ENCODE results near the gene BTC.
"Not testable (repeated sequence)": the region's sequence is repeated elsewhere in the genome, so short reads cannot be mapped to it uniquely, and the experiment has no call there.

BTC gene, protein sequence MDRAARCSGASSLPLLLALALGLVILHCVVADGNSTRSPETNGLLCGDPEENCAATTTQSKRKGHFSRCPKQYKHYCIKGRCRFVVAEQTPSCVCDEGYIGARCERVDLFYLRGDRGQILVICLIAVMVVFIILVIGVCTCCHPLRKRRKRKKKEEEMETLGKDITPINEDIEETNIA

DNA sequence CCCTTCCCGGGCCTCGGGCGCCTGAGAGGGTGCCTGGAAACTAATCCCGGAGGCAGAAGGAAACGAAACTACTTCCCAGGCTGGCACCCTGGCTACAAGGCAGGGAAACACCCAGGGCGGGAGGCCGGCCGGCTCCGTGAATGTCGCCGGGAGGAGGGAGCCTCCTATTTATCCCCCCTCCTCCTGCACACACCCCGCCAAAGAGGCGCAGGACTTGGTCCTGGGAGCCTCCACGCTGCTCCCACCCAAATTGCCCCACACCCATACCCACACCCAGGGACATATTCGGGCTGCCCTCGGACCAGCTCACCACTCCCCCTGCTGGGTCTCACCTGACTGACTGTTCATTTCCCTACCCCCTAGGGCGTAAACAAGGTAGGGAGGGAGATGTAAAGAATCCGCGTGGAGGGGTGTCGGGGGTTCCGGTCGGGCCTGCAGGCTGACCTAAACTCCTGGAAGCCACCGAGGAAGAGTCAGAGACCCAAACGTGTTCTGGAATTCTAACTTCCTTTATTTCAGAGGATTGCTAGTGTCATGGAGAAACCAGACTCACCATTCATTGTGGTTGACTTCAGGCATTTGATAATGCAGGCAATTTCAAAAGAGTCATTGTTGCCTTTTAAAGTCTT is at the start of gene BTC:
Gene BTC (minus strand): TSS at position 142 of the 629 bp plus-strand sequence. CDS start 198 bp downstream, outside the sequence.
- no peak for DNase-seq (ENCODE audit: low spot score)

DNA sequence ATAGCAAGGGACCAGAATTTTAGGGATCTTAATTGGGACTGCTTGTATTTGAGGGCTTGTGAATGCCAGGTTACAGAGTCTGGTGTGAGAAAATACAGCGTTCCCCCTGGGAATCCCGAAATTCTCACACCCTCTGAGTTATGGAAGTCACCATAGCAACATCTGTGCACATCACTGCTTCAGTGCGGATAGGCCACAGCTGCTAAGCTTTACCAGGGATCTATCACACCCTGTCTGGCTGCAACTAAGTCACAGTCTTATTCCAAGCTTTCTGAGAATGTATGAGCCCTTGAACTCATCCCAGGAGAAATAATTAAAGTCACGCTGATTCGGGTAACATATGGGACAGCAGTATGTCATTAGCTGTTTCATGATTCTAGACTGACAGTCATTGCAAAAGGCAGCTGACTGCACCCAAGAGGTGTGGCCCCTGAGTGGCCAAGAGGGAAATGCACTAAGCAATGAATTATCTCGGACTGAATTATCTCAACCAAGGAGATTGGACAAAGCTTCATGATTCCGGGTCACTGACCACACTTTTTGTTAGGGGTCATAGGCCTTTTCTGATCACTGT is 46.7 kb upstream of the BTC start:
- no peak for DNase-seq (ENCODE audit: low spot score)

DNA sequence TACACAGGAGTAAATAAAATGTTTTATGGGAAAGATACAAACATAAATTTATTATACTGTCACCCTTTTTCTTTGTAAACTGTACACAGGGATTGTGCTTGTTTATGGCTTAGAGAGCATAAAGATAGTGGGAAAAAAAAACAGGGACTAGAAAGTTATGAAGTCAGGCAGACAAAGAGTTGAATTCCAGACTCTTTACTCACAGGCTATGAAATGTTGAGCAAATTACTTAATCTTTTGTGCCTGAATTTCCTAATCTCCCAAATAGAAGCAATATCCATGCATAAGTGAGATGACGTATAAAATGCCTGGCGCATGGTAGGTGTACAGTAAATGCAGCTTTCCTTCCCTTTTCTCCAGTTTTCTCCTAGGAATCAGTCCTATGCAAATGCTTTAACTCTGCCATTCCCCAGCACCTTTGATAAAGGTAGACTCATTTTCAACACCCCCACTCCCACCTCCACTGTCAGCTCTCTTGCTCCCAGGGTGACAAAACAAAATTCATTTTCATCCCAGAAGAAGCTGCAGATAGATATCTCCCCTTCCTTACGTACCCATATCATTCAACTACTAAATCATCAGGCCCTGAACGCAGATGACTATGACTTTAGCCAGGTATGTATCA is 44.5 kb upstream of the BTC start:
- no peak for DNase-seq (ENCODE audit: low spot score)

DNA sequence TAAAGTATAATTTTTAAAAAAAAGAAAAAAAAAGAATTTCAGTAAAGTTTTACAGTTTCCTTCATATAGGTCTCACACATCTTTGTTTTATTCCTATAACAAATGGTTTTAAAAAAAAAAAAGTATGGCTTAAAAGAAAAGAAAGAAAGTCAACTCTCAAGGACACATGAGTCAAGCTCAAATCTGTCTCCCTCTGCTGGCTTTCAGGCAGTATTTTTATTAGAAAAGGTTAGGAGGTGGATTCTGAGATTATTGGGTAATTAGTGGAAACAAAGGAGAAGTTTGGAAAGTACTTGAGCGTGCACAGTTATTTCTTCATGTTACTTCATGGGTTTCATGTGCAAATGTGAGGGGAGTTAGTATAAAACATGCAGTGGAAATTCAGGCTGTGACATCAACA is 36.6 kb upstream of the BTC start:
- no peak for DNase-seq (ENCODE audit: low spot score)

DNA sequence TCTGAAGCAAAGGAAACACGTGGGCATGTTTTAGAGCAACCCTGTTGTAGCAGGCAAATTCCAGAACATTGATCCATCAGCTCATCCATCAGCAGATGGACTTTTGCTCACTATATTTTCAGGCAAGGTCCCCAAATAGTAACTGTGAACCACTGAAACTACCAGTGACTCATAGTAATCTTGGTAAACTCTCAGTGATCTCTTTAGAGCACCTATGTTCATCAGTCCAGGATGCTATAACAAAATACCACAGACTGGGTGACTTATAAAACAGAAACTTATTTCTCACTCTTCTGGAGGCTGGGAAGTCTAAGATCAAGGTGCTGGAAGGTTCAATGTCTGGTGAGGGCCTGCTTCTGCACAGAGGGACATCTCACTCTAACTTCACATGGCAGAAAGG is 28.9 kb upstream of the BTC start:
- no peak for DNase-seq (ENCODE audit: low spot score)

DNA sequence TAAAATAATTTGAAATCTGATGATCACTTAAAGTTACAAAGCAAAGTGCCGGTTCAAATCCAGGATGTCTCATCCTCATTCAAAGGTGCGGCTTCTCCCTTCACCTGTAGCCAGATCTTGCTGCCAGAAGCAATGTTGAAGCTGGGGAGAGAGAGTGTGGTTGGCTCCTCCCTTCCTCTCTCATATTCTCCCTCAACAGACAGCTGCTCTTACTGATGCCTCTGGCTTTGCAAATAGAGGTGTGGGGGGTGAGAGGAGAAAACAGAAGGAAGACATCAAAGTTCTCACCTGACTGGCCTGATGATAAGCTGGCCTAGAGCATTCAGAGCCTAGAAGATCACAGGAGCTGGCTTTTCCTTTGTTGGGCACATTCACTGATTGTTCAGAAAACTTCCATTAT is 28.3 kb upstream of the BTC start:
- DNase-seq (ENCODE audit: low spot score) = no peak

DNA sequence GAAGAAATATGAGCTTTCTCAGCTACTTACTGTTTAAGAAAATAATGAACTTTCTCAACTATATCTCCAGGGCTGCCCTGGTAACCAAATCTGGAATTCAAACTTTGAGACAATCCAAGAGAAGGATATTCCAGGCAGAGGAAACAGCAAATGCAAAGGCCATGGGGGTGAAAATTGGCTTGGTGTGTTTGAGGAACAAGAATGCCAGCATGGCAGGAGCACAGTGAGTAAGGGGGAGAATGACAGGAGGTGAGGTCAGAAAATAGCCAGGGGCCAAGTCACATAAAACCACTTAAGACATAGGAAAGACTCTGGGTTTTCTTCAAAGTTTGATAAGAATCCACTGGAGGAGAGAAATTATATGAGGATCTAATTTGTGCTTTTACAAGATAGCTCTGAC is 27.2 kb upstream of the BTC start:
- DNase-seq (ENCODE audit: low spot score) = no peak

DNA sequence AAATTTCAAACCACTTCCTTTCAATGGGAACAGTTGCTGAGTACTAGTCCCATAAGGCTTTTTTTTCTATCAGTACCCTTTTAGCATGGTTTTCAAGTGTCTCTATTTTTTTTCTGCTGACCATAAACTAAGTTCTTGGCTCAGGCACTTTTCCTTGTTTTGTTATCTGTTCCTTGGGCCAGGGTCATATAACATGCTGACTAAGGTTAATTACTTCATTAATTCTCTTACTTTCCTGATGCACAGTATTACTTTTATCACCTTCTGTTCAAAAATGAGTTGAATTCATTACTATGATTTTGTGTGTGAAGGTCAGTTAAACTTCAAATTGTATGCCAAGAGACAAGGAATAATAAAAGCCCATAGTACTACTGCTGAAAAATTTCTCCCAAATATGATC is 19.7 kb upstream of the BTC start:
- DNase-seq (ENCODE audit: low spot score) = no peak

DNA sequence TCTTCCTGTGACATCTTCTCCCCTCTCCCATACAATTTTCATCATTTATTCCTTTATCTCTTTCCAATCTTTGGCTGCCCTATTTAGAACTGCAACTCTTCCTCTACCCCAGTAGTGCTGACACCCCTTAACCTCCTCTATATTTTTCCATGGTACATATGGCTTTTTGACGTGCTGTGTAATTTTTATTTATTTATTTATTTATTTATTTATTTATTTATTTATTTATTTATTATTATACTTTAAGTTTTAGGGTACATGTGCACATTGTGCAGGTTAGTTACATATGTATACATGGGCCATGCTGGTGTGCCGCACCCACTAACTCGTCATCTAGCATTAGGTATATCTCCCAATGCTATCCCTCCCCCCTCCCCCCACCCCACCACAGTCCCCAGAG is 17.7 kb upstream of the BTC start:
- DNase-seq (ENCODE audit: low spot score) = not testable (repeated sequence)

DNA sequence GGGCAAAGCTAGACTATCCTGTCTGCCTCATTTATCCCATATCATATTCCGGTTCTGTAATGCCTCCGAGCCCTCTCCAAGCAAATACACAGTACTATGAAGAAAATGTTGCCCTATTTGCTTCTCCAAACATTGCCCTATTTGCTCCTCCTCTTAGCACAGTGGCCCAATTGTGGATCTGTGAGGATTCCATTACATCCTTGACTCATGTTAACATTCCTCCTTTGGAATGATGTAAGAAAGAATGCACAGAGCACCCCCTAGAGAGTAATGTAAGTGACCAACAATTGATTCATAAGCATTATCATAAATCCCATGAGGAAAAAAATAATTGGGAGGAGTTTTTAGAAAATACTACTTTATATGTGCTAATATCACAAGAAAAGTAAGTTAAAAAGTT is 11.3 kb upstream of the BTC start:
- no peak for DNase-seq (ENCODE audit: low spot score)

DNA sequence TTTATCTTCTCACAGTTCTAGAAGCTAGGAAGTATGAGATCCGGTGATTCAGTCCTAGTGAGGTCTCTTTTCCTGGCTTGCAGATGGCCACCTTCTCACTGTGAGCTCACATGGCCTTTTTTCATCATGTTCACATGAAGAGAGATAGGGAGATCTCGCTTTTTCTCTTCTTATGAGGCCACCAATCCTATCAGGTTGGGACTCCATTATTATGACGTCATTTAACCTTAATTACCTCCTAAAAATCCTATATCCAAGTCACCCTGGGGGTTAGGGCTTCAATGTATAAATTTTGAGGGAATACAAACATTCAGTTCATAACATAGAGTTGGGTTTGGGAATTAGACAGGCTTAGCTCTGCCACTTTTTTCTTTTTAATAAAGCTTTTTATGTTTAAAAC is 6.0 kb upstream of the BTC start:
- DNase-seq (ENCODE audit: low spot score) = no peak

DNA sequence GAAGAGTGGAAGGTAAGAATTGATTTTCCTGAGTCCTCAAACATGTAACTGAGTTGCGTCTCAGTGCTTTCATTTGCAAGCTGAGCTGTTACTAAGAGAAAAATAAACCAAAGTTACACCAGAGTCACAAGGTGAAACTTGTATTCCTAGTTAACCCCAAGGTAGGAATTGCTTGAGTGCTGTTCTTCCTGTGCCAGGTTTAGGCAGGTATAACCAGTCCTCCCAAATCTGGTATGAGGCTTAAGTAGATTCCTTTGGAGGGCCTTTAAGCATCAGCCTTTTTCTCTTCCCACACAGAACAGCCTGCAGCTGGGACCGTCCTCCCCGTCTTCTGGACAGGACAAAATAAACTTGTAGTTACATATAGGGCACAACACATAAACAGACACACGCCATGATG is 2.3 kb upstream of the BTC start:
- no peak for DNase-seq (ENCODE audit: low spot score)

DNA sequence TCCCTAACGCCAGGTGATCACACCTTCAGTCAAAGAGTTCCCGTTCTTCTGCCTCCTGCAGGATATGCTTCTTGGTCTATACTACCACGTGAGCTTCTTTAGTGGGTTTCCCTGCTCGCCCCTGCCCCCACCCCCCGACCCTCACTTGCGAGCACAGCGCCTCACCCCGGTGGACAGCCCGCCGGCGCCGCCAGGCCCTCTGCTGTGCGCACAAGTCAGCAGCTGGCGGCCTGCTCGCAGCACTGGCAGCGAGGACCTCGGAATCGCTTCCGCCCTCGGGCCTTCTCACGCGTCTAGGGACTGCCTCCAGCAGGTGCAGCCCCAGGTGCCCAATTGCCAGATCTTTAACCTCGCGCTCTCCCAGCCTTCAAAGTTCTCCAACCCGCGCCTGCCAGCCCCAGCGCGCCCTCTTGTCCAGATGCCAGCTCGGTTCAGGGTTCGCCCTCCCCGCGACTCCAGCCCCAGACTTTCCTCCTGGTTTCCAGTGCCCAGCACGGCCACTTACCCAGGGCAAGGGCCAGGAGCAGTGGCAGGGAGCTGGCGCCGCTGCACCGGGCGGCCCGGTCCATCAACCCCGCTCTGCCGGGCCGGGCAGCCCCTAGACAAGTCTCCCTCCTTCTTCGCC is 454 bp downstream of the BTC start:
- DNase-seq (ENCODE audit: low spot score) = no peak

DNA sequence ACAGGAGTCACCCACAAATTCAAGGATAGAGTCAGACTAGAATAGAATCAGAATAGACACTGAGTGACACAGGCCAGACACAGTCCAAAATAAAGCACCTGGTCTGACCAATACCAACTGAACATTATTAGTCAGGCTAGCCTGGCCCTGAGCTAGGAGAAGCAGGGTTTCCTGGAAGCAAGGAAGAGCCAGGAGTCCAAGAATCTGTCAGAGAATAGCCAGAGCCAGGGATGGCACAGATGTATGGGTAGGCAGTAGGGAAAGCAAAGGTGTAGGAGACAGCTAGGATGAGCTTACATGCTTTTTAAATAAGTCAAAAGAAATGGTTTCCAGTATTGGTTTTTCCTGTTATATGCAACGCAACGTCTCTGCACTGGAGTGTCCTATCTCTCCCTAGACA is 3.7 kb downstream of the BTC start:
- DNase-seq (ENCODE audit: low spot score) = no peak

DNA sequence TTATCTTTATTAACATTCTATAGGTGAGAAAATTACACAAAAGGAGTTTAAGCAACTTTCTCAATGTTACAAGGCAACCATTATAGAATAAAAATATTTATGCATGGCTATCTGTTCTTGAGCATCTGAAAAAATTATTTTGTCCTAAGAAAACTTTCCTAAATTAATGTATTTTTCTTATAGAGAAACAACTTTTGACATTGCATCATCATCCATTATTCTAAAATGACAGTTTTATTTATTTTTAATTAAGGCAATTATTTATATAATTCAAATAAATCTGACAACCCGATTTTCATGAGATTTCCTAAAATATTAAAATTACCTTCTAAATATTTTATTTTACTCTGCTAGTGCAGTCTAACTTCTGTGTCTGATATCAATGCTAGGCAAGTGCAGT is 4.8 kb downstream of the BTC start:
- DNase-seq (ENCODE audit: low spot score) = no peak

DNA sequence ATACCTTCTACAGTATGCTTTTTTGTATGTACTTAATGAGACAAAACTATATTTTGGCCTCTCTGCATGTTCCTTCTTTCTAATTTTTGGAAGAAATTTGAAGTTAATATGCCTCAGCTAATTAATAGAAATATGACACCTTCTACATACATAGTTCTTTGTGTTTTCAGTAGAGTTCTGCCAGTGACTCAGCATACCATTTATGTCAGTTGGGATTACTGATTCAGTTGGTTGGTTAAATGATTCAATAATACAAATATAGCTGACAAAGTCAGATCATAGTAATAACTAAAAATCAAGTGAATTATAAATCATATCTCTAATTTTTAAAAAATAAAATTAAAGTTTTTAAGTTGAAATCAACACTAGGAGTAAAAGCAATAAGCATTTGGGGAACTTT is 16.8 kb downstream of the BTC start:
- DNase-seq (ENCODE audit: low spot score) = no peak

DNA sequence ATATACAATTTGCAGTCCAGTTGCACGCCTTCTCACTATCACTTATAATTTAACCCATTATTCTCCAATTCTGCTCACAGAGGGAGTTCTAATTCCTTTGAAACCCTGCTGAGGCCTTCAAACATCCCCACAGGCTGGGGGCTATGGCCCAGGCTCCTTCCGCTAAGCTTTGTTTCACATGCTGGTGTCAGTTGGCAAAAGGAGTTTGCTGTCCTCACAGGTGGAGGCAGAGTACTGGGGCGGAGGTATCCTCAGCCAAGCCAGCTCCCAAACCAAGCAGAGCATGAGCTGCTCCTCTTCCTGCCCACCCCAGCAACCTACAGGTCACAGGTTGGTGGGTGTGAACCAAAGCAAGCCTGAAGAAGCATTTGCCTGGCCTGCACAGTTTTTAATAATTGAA is 21.5 kb downstream of the BTC start:
- DNase-seq (ENCODE audit: low spot score) = no peak

DNA sequence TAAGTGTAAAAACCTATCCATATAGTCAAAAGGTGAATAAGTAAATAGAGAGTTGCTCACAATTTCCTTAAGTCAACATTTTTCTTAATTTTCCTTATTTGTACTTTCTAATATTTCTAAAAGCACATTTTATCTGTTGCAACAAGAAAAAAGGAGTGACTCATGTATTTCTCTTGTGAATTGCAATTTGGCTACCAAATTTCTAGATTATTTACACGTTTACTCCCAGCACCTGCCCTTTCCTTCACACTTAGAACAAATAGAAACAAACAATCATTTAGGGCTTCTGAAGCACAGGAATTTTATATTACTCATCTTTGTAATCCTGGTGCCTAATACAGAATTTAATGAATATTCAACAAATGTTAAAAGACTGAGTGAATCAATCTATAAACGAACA is 22.2 kb downstream of the BTC start:
- DNase-seq (ENCODE audit: low spot score) = no peak

DNA sequence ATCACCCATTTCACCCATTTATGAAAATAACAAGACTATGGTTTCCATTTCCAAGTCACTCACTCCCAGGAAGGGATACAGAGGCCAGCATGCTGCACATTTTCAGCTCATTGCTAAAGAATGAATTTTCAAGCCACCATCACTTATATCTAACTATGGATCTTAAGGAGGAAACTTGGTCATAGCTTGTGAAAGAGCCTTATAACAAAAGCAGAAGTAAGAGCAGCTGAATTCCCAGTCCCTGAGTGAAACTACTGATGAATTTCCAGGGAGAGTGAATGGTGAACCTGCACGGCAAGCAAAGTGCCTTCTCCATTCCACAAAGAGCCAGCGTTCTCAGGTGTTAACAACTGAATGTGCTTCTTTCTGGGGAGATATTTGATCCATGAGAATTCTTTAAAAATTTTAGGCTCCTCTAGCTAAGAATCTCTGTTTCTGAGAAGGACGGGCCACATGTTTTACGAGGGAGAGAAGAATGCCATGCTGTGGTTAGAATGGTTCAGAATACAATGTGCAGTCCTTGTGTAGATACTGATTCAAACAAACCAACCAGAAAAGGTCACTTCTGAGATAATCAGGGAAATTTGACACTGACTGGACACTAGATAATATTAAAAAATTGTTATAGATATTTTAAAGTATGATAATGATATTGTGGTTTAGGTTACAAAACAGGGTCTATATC is 24.0 kb downstream of the BTC start:
- DNase-seq (ENCODE audit: low spot score) = no peak

DNA sequence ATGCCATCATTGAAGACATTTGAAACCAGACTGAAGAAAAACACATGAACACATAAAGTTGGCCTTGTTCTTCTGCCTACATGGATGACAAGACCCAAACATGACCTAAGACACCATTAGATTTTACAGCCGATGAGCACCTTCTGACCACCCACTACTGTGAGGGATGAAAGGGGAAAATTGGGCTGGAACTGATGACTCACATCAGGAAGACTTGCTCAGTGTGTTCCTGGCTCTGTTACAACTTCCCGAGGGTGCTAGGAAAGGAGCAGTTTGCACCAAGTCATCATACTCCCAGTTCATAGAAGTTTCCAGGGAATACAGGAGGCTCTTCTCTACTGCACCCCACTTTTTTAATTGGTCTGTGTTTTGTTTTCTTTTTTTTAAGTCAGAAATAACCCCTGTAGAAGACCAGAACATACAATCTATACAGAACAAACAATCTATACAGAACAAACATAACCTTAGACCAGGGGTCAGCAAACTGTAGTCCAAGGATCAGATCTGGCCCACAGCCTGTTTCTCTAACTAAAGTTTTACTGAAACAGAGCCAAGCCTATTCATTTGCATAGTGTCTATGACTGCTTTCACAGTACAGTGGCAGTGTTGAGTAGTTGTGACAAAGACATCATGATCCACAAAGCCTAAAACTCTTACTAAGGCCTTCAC is 25.3 kb downstream of the BTC start:
- no peak for DNase-seq (ENCODE audit: low spot score)

DNA sequence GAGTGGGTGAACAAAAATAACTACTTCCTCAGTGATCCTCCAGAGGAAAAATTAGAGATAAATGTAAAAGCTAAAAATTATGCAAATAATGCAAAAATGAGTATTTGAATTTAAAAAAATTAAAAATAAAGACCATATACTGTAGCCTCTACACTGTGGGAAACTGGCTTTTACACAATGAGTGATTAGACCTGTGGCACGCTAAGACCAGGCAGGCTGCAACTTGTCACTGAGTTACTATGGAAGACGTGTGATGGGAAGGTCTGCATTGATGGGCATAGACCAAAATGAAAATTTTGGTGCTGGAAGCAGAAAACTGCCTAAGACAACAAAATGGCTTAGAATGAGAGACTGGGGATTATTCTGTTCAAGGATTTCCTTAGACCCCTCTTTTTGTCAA is 30.2 kb downstream of the BTC start:
- no peak for DNase-seq (ENCODE audit: low spot score)

DNA sequence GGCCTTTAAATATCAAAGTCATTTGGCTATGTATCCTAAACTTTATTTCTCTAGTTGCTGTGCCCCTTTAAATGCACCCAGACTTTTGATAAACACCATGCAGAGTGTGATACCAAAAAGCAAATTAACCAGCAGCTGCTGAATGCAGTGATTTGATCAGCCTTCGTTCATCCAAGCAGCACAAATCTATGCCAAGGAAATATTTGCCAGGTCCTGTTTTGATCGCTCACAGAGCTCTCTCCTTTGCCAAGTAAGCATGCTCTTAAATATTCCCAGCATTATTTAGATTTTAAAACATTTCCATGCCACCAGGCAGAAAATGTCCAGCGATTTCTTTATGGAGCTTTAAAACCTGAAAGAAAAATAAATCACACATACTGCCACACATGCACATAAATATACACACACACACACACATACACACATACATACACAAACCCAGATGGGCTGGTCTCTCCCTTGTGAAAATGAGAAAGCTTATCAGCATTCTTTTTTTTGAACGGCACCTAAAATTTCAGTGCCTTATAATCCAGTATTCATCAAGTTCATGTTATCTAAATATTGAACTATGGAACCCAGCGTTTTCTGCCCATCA is 35.7 kb downstream of the BTC start:
- DNase-seq (ENCODE audit: low spot score) = no peak

Data from CD4-positive, alpha-beta T cell treated with Interleukin-2 at 100 ng/mL for 4 hours (primary cell).